ENCODE results near the gene ZFYVE9.
"Not testable (repeated sequence)": the region's sequence is repeated elsewhere in the genome, so short reads cannot be mapped to it uniquely, and the experiment has no call there.

The ZFYVE9 gene, protein sequence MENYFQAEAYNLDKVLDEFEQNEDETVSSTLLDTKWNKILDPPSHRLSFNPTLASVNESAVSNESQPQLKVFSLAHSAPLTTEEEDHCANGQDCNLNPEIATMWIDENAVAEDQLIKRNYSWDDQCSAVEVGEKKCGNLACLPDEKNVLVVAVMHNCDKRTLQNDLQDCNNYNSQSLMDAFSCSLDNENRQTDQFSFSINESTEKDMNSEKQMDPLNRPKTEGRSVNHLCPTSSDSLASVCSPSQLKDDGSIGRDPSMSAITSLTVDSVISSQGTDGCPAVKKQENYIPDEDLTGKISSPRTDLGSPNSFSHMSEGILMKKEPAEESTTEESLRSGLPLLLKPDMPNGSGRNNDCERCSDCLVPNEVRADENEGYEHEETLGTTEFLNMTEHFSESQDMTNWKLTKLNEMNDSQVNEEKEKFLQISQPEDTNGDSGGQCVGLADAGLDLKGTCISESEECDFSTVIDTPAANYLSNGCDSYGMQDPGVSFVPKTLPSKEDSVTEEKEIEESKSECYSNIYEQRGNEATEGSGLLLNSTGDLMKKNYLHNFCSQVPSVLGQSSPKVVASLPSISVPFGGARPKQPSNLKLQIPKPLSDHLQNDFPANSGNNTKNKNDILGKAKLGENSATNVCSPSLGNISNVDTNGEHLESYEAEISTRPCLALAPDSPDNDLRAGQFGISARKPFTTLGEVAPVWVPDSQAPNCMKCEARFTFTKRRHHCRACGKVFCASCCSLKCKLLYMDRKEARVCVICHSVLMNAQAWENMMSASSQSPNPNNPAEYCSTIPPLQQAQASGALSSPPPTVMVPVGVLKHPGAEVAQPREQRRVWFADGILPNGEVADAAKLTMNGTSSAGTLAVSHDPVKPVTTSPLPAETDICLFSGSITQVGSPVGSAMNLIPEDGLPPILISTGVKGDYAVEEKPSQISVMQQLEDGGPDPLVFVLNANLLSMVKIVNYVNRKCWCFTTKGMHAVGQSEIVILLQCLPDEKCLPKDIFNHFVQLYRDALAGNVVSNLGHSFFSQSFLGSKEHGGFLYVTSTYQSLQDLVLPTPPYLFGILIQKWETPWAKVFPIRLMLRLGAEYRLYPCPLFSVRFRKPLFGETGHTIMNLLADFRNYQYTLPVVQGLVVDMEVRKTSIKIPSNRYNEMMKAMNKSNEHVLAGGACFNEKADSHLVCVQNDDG (N-terminal part only)

DNA sequence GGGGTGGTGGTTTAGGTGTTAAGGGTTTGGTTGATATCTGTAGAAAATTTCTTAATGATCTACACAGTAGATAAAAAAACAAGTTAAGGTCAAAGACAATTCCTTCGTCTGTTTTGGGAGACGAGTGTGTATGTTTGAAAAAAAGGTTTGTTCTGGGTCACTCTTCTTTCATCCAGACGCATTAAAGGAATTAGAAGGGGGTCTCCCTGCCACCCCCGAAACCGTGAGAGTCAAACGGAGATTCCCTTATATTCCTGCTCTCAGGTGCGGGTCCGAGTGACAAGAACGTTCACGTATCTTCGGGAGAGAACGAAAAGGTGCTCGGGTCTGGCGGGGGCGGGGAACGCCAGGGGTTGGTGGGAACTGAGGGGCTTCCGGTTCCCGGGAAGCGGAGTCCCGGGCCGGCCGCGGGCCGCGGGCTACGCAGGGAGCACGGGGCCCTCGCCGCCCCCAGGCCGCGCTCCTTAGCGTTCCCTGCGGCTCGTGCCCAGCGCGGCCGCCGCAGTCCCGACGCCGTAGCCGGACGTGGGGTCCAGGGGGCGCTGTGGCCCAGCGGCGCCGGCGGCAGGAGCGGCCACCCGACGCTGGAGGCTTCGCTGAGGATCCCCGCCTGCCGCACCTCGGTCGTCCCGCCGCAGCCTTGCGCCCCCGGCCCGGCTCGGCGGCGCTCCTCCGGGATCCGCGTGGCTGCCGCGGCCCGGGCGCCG lies at the start of gene ZFYVE9:
ZFYVE9 (plus strand) TSS at position 577 of the 707 bp plus-strand sequence. CDS start 91,118 bp downstream, outside the sequence.
- peak; percentile 65 for DNase-seq

DNA sequence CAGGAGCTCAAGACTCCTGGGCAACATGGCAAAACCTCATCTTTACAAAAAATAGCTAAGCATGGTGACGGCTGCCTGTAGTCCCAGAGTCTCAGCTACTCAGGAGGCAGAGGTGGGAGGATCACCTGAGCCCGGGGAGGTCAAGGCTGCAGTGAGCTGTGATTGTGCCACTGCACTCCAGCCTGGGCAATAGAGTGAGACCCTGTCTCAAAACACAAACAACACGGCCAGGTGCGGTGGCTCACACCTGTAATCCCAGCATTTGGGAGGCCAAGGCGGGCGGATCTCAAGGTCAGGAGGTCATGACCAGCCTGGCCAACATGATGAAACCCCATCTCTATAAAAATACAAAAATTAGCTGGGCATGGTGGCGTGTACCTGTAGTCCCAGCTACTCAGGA lies 47.6 kb upstream of the ZFYVE9 start:
- not testable (repeated sequence) for DNase-seq

DNA sequence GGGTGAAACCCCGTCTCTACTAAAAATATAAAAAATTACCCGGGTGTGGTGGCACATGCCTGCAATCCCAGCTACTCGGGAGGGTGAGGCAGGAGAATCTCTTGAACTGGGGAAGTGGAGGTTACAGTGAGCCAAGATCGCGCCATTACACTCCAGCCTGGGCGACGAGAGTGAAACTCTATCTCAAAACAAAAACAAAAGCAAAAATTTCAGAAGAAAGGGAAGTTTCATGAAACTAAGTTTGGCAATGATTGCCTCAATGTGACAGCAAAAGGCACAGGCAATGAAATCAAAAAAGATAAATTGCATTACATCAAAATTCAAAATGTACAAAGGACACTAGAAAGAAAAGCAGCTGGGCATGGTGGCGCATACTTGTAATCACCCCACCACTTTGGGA lies 45.7 kb upstream of the ZFYVE9 start:
- no peak for DNase-seq

DNA sequence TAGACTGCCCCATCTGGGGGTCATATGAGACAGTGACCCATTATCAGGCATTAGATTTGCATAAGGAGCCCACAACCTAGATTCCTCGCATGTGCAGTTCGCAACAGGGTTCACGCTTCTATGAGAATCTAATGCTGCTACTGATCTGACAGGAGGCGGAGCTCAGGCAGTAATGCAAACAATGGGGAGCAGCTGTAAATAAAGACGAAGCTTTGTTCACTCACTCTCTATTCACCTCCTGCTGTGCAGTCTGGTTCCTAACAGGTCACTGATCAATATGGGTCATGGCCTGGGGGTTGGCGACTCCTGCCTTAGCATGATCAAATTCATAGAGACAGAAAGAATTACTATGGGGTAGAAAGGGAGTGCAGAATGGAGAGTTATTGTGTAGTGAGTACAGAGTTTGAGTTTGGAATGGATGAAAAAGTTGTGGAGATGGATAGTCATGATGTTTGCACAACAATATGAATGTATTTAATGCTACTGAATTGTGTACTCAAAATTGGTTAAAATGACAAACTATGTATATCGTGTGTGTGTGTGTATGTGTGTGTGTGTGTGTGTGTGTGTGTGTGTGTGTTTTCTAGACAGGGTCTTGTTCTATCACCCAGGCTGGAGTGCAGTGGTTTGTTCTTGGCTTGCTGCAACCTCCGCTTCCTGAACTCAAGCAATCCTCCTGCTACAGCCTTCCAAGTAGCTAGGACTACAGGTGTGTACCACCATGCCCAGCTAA lies 43.6 kb upstream of the ZFYVE9 start:
- DNase-seq, result no peak

DNA sequence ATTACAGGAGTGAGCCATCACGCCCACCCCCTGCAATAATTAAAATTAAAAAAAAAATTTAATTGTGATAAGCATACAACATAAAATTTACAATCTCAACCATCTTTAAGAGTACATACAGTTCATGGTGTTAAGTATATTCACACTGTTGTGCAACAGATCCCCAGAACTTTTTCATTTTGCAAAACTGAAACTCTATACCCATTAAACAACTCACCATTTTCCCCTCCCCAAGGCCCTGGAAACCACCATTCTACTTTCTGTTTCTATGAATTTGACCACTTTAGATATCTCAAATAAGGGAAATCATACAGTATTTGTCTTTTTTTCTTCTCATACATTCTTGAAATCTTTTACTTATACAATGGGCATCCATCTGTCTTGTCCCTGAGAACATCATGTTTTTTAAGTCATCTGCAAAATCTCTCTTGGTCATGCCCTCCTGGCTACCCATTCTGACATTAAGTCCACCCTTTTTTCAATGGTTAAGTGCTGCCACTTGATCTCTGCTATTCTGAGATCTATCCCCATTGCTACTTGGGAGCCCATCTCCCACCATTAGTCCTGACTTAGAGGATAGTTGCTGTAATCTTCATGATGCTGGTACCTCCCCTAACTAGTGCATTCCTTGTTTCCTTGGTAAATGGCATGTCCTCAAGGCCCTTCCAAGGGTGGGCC lies 39.4 kb upstream of the ZFYVE9 start:
- DNase-seq, result no peak

DNA sequence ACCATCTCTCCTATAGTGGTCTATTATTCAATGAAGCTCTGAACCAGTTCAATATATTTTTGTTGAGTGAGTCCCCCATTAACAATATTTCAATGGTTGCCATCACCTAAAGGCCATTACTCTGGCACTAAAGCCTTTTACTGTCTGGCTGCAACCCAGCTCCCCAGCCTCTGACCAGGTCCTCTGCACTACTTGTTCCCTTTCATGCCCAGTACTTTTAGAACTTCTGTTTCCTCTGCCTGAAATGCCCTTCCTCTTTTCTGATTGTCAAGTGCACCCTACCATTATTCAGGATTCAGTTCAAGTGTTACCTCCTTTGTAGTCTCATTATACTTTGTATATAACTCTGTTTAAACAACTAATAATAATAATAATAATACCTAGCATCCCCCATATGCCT lies 30.4 kb upstream of the ZFYVE9 start:
- no peak for DNase-seq

DNA sequence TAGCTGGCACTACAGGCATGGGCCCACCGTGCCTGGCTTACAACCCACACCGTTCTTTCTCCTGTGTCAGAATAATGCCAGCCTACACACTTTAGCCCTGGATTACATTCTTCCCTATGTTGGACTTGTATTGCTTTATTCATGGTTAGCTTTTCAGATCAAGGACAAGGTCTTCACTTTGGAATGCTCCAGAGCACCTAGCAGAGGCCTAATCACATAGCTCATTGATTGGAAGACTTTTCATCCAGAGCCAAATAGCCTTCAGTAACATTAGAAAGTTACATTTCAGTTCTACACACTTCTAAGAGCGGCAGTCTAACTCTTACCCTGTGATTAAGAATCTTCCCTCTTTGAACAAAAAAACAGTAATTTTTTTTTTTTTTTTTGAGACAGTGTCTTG lies 29.4 kb upstream of the ZFYVE9 start:
- DNase-seq, result no peak

DNA sequence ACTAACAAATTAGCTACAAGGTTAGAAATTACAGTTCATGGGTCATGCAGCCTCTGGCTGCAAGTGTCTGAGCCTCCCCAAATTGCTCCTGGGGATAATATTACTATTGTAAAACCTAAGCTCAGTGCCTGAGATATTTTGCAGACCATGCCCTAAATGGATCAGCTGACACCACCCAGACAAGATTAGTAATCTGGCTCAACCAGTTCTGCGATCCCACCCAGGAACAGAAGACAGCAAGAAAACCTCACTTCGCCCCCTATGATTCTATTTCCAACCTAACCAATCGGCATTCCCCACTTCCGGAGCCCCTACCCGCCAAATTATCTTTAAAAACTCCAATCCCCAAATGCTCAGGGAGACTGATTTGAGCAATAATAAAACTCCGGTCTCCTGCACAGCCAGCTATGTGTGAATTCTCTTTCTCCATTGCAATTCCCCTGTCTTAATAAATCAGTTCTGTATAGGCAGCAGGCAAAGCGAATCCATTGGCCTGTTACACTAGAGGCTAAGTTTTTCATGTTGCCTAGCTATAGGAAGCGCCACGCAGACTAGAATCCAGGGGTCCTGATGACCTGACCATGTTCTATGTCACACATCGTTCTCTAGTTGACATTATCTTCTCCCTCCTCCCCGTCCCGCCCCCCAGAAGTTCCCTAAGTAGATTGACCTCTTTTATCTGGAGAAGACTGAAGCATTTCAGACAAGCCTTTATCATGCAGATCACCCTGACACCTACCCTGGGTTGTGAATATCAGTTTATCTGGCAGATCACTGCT lies 22.4 kb upstream of the ZFYVE9 start:
- DNase-seq, result no peak

DNA sequence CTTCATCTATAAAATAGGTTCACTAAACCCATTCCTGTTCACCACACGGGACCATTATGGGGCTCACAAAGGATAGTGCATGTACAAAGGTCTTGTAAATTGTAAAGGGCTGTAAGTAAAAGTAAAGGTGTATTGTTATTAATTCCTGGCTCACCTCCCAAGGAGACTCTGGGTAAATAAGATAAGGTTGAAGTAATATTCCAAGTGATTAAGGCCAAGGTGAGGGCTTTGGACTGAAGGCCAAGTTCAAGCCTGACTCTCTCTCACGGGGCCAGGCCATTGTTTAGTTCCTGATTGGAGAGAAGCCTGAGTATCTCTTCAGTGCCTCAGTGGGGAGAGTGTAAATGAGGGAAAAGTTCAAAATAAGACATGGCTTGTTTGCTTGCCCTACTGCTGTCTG lies 19.5 kb upstream of the ZFYVE9 start:
- DNase-seq, result no peak

DNA sequence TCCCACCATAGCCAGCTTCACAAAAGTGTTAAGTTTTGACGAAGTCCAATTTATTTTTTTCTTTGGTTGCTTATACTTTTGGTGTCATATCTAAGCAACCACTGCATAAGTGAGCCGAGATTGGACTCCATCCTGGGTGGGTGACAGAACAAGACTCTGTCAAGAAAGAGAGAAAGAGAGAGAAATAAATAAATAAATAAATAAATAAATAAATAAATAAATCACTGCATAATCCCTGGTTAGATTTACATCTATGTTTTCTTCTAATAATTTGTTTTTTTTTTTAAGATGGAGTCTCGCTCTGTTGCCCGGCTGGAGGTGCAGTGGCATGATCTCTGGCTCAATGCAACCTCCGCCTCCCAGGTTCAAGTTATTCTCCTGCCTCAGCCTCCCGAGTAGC lies 18.3 kb upstream of the ZFYVE9 start:
- DNase-seq, result no peak

DNA sequence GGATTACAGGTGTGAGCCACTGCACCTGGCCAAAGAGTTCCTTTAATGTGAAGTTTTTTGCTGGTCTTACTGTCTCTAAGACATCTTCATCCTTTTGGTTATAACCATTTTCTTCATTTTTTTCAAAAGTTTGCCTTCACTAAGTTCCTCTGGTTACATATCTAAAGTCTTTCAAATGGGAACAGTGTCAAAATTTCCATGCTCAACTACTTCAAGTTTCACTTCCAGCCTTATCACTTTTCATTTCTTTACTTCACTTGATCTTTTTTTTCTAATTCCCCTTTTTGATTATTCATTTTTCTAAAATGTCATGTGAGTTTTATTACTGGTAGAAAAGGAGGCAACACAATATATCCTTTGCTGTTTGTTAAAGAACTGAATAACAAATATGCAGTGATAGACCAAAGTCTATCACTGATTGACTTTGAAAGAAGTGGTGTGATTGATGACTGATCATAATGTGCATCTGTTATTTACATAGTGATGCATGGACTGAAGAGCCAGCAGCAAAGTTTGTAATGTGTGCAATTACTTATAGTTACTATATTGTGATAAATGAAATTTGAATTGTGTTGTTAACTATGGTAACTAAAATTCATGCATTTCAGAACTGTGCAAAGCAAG lies 16.0 kb upstream of the ZFYVE9 start:
- no peak for DNase-seq

DNA sequence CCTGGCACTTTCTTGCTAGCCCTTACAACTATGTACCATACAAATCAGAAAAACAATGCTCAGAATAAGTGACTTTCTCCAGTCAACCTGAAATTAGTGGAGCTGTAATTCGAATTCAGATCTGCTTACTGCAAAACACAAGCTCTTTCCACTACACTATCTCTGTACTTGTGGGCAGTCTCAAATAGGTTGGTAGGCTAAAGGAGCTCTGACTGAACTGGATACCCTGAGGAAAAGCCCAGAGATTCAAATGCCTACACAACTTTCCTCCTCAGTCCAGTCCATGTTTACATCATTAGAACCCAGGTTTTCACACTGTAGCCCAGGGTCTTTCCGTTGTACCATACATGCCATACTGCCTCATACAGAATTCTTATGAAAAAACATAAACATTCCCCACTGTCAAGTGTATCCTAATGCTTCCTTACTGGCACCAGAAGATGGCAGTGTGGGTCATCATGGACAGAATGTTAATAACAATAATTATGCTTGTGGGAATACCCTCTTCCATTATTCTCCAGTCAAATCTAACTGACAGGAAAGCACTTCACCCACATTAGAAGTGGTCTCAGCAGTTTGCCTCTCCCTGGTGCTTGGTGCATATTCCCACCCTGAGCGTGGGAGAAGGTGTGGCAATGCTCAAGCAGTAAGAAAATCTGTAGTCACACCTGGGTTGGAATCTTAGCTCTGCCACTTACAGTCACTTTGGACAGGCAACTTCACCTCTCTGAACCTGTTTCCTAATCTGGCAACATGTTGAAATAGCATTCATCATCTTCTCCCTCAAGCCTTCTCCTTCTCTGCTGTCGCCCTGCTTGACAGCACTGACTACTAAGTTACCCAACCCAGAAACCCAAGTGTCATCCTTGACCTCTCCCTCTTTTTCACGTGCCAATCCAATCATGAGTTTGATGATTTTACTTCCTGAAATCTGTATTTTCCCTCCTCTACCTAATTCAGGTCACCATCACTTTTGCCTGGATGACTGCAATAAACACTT lies 14.4 kb upstream of the ZFYVE9 start:
- DNase-seq, result peak; percentile 3

DNA sequence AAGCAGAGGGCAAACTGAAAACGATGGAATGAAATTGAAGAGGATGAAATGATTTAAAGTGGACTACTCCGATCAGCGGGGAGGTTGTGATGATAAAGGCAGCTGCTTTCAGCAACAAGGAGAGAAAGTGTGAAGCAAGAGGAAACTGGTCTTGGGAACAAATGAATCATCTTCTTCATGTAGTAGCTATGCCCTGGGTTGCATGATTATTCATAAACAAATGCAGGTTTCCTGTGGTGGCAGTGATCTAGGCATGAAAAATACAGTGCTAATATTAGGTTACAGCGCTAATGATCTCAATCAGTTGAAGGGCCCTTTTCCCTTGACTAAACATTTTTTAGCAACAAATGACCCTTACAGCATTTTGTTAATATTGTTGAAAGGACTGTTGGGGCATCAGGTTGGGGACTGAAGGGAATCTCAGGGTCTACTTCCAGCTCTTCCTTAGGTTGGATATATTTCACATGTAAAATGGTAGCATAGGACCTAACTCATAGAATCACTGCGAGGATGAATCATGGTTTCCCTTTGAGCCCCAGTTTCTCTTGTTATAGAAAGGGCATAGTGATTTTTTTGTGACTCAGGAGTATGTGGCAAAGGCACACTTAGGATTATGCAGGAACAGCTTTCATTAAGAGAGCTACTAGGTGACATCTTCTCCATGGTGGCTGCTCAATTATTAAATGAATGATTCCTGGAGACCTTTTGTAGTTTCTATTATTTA lies 1.9 kb upstream of the ZFYVE9 start:
- DNase-seq, result peak; percentile 5

DNA sequence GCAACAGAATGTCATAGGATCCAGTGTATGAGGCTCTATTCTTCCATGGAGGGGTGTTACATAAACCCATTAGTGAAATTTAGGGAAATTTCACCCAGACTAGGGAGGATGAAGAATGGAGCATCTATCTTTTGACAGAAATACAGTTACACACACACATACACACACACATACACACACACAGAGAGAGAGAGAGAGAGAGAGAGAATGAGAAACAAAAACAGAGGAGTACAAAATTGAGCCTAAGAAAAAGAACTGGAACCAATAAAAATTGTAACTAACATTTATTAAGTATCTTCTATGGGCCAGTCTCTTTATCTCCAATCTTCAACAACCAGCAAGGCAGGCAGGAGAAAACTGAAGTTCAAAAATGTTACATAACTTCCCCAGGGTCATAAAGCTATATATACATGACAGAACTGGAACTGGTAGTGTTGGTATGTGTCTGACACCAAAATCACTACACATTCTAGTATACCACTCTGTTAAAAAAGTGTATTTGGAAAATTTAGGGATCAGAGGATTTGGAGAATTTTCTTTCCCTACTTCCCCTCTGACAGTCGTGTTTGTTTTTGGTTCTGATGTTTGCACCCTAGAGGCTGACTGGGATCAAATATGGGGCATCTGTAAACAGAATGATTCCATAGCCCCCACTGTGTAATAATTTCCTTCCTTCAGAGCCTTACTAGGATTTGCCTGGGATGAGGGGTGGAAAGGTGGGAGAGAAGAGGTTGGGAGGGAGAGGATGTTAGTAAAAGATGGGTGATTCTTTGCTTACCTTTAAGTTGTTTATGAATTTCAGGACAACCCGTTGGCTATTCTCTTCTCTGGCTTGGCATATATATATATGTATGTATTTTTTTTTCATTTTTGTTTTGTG lies 1.0 kb upstream of the ZFYVE9 start:
- no peak for DNase-seq

DNA sequence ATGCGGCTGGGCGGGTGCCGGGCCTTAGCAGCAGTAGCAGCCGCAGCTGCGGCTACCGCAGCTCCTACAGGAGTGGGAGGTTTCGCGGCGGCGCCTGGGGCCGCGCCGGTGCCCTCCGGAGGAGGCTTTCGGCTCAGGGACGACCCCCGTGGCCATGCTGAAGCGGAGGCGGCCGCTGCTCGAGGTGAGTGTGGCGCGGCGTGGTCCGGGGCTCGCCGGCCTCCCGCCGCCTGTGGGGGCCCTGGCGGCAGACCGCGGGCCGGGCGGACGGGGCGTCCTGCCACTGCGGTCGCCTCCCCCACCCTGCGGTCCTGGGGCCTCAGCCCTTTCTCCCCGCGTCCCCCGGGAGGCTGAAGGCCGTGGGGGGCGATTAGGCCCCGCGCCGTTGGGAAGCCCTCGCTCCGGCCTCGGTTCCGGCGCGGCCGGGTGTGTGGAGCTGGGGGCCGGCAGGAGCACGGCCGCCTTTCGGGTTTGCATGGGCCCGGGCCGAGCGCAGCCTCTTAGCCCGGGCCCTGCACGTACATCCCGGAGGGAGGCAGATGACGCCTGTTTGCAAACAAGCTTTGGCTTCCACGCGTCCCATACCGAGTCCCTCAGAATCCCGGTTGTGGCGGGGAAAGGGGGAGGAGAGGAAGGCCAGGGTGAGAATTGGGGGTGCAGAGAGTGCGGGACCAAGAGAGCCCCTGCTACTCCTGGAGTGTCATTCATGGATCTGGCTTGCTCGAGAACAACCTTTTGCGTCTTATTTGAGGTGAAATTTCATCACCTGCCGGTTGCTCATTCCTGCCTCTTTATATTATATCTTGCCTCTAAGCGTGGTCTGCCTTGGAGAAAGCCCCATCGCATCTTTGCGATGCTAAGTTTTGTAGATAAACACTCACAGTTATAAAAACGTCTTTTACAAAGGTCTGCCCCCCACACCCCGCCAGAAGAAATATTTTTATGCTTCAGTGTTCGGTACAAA lies 613 bp downstream of the ZFYVE9 start:
- DNase-seq, result no peak

DNA sequence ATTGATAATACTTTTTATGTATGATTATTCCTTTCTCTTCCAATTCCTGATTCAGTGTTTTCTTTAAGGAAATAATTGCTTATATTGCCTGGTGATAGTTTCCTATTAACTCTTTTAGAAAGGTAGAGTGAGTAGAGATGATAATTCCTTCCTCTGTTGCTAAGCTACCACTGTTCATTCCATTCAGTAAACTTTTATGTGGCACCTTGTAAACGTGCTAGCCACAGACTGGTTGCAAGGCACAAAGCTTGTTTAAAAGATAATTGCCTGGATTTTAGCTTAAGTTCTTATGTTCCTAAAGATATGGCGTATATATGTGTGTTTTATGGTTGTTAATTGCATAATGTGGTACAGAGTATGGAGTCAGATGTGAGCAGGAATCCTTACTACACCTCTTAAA lies 3.2 kb downstream of the ZFYVE9 start:
- no peak for DNase-seq
